22Rv1 (cell line): ENCODE data around the gene AP1B1.

Experiments
- ZFX ChIP-seq: fragments of 450-650 bp; IDR thresholded peaks from 2 replicates; pipeline ENCODE4 v1.6.1; 2017; ENCODE audit warnings: antibody characterized with exemption, borderline replicate concordance
- TF ChIP-seq, protein P1 (sequence below): fragments of 450-650 bp; IDR thresholded peaks from 2 replicates; pipeline ENCODE4 v1.5.1; 2017; ENCODE audit warnings: mild to moderate bottlenecking

DNA sequence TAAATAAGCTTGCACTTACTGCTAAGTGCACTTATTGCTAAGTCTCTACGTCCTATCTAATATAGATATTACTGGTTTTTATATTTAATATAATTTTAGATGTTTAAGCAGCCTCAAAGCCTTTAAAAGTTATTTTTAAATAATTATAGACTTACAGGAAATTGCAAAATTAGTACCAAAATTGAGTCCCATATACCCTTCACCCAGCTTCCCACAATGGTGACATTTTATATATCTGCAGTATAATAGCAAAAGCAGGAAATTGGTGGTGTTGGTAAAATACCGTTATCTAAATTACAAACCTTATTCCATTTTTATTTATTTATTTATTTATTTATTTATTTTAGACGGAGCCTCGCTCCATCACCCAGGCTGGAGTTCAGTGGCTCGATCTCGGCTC is 1.9 kb upstream of the AP1B1 start:
- TF ChIP-seq, protein P1, sequence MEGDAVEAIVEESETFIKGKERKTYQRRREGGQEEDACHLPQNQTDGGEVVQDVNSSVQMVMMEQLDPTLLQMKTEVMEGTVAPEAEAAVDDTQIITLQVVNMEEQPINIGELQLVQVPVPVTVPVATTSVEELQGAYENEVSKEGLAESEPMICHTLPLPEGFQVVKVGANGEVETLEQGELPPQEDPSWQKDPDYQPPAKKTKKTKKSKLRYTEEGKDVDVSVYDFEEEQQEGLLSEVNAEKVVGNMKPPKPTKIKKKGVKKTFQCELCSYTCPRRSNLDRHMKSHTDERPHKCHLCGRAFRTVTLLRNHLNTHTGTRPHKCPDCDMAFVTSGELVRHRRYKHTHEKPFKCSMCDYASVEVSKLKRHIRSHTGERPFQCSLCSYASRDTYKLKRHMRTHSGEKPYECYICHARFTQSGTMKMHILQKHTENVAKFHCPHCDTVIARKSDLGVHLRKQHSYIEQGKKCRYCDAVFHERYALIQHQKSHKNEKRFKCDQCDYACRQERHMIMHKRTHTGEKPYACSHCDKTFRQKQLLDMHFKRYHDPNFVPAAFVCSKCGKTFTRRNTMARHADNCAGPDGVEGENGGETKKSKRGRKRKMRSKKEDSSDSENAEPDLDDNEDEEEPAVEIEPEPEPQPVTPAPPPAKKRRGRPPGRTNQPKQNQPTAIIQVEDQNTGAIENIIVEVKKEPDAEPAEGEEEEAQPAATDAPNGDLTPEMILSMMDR: no peak
- no peak for TF ChIP-seq ZFX
